GM21367 (cell line): ENCODE results near the gene RFNG.
A peak's percentile ranks its signal among the peaks of the same experiment; 100 is the strongest.
"Not testable (repeated sequence)": the region's sequence is repeated elsewhere in the genome, so short reads cannot be mapped to it uniquely, and the experiment has no call there.

Experiments
- ATAC-seq: cut with Tn5 transposase; IDR thresholded peaks from one replicate; pipeline ENCODE4 v1.9.1; 2021; ENCODE audit not compliant: unreplicated experiment

Gene RFNG

DNA sequence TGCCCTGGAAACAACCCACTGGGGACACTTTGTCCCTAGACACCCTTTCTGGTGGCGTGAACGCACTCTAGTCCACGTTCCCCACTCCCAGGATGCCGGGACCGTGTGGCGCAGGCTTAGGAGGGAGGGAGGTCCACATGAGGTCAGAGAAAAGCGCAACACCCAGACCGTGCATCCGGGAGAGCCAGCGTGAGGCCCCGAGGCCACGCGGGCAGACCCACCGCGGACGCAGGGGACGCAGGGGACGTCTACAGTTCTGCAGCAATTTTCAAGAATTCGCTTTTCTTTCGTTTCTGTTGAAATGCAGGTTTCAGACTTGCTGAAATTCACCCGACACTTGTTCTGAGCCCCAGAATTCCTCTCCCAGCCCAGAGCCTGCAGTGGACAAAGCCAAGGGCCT, 4.7 kb downstream of the RFNG start:
- ATAC-seq: no peak

DNA sequence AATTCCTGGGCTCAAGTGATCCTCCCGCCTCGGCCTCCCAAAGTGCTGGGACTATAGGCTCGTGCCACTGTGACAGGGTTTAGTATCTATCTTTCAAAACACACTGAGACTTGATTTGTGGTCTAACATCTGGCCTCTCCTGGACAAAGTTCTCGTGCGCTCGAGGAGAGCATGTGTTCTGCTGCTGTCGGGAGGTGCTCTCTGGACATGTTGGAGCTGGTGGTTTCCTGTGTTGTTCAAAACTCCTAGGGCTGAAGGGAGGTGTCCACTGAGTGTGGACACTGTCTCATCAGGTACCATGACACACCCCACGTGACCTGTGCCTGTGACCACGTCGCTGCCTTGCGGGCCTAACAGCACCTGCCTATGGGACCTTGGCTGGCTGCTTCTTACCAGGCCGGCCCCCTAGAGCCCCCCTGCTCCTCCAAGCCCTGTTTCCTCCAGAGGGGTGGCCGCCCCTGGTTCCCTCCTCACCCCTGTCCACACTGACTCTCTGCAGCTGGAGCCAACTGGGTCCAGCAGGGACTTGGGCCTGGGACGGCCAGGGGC, 5.6 kb downstream of the RFNG start:
- ATAC-seq: no peak

GRCh38 chr17:82043507-82043906, 8.1 kb downstream of the RFNG start:
- ATAC-seq: no peak

DNA sequence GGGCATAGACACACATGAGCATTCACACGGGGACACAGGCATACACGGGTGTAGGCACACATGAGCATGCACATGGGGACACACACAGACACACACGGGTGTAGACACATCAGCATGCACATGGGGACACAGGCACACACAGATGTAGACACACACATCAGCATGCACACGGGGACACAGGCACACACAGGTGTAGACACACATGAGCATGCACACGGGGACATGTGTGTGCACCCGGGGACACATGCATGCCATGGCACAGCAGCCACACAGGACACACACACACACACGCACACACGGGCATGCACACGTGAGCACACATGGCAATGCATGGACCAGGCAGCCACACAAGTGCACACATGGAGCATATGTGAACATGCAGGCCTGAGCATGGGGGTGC, 9.0 kb downstream of the RFNG start:
- ATAC-seq: no peak

DNA sequence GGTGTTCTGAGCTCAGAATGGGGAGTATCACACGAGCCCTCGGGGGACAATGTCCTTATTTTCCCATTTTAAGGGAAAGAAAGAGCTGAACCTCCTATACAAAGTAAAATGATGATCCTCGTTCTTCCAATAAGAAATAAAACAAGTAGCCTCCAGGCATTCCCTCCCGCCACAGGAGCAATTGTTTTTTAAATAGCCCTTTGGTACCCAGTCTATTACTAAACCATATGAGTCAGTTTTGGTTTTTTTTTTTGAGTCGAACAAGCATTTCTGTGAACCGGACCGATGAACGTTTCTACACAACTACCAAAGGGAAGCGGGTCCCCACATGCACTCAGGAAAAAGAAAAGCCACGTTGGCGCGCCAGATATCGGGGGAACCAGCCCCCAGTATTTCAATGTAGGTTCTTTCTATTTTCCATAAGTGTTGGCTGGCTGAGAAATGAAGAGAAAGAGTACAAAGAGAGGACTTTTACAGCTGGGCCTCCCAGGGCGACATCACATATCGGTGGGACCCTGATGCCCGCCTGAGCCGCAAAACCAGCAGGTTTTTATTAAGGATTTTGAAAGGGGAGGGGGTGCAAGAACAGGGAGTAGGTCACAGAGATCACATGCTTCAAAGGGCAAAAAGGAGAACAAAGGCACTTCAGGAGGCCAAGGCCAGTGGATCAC, 10.3 kb downstream of the RFNG start:
- no peak for ATAC-seq

DNA sequence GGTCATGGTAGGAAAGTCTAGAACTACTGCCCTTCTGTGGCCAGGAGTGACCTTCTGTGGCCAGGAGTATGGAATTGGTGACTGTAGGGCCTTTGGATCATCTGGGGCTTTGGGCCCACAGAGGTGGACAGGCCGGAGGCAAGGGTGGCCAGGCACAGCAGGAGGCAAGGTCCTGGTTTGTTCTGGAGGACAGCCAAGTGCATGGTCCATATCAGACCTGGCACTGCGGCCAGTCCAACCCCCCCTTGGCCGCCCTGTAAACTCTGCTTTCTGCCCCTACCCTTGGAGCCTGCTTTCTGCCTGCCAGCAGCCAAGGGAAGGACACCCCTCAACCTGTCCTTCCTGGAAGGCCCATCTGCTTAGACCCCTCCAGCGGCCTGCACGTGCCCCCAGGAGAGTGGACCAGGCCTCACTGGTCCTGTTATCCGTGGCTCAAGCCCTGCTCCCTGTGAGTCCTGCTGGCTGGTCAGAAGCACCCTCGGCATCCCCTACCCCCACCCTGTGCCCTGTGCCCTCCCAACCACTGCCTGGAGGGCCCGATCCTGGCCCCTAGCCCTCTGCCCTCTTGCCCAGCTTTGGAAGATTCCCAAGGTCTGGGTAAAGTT, 11.8 kb downstream of the RFNG start:
- no peak for ATAC-seq

GRCh38 chr17:82038796-82039409, 12.7 kb downstream of the RFNG start:
- ATAC-seq: not testable (repeated sequence)

DNA sequence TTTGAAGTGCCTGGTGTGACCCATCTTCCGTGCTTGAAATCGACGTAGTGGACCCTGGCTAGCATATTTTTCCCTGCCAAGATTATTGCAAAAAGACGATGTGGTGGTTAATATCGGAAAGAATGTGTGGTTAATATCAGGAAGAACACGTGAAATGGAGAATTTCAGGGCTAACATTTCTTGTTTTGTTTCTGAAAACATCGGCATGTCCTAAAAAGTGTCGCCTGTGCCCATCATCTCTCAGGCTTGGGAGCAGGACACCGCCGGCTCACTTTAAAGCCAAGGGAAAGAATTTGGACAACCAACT, 13.8 kb downstream of the RFNG start:
- no peak for ATAC-seq

- ATAC-seq: peak; percentile 83
Observed at GRCh38 chr17:82037092-82037888, 14.3 kb downstream of the RFNG start, which contains the start of gene DCXR. Gene DCXR (minus strand): TSS chr17:82037697. CDS start chr17:82037682, 15 bp downstream.

- ATAC-seq: no peak
Observed at GRCh38 chr17:82036634-82037091, 14.9 kb downstream of the RFNG start.

DNA sequence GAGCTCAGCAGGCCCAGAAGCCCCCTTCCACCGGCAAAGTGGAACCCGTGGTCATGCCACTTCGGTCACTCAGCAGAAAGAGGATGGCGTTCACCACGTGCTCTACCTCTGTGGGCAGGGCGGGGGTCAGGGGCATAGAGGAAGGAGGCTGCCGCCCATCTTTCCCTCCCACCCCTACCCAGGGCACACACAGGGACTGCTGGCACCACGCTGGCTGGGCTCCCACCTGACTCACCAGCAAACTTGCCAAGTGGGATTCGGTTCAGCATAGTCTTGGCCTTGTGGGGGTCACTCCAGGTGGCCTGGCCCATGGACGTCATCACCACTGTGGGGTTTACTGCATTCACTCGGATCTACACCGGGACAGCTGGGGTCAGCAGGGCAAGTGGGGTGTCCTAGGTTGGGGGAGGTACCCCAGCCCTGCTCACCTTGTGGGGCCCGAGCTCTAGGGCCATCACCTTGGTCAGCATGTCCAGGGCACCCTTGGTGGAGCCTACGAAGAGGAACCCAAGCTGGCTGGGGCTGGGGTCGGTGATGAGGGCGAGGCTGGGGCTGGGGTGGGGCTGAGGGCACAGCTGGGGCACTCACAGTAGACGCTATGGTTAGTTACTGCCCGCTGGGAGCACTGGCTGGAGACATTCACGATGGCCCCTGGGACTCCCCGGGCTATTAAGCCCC, 15.5 kb downstream of the RFNG start:
- ATAC-seq: no peak

DNA sequence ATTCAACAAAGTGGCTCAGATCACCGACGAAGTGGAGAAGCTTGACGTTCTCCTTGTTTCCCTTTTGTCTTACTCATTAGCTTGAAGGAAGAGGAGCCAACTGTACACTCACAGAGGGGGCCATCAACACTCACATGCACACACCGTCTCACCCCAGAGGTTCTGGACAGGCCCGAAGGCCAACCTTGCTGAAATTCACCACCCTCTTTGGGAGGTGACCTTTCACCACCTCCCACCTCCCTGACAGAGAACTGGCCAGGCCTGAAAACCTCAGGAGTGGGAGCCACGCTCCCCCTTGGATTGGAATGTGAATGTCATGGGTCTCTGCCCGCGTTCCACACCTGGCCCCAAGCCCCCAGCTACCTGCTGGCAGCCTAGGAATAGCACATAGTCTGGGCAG, 16.1 kb downstream of the RFNG start:
- no peak for ATAC-seq

GRCh38 chr17:82034371-82035011, 17.1 kb downstream of the RFNG start:
- ATAC-seq: no peak

GRCh38 chr17:82033359-82034085, 18.1 kb downstream of the RFNG start:
- ATAC-seq: no peak

DNA sequence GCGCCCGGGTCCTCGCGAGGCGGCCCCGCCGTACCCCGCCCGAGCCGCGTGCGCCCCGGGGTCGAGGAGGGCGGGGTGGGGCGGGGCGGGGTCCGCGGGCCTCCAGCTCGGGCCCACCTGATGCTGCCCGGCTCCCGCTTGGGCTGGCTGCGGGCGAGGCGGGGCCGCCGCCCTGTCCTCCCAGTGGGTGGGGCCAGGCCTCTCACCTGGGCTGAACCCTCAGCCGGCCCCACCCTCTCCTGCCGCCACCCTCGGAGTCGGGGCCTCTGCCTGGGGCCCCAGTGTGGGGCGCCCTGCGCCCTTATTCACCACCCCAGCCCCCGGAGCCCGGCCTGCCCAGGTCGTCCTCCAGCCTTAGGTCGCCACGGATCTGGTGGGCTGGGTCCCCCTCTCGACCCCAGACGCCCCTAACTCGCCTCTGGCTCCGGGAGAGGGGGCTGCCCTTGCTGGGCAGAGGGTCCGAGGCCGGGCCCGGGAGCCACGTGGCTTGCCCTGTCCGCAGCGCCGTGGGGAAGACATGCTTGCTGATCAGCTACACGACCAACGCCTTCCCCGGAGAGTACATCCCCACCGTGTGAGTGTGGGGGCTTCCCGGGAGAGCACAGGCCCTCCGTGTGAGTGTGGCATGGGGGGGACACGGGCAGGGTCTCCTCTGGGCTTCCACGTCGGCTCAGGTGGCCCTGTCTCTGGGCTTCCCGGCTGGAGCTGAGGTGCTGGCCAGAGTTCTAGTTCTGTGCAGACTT, 19.6 kb downstream of the RFNG start:
- no peak for ATAC-seq

DNA sequence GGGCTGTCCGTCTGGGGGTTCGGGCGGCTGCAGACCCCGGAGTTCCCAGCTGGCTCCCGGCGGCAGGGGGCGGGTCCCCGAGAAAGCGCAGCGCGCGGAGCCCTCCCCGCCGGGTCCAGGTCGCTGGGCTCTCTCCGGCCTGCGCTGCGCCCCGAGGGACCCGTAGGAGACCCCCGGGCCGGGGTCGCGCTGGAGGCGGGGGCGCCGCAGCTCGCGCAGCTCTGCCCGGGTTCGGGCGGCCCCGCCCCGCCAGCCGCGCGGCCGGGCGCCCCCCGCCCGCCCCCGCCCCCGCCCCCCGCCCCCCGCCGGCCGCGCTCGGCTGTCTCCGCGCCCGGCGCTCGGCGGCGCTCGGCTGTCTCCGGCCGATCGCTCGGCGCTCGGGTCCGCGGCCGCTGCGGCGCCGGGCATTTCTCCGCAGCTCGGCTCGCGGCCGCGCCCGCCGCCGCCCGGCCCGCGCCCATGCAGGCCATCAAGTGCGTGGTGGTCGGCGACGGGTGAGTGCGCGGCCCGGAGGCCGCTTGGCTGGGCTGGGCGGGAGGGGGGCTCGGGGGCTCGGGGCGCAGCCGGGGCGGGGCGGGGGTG, 20.2 kb downstream of the RFNG start, which contains the start of gene RAC3:
Gene RAC3 (plus strand): TSS at position 376 of the 582 bp plus-strand sequence. CDS start 84 bp downstream, at position 460.
- ATAC-seq: no peak

DNA sequence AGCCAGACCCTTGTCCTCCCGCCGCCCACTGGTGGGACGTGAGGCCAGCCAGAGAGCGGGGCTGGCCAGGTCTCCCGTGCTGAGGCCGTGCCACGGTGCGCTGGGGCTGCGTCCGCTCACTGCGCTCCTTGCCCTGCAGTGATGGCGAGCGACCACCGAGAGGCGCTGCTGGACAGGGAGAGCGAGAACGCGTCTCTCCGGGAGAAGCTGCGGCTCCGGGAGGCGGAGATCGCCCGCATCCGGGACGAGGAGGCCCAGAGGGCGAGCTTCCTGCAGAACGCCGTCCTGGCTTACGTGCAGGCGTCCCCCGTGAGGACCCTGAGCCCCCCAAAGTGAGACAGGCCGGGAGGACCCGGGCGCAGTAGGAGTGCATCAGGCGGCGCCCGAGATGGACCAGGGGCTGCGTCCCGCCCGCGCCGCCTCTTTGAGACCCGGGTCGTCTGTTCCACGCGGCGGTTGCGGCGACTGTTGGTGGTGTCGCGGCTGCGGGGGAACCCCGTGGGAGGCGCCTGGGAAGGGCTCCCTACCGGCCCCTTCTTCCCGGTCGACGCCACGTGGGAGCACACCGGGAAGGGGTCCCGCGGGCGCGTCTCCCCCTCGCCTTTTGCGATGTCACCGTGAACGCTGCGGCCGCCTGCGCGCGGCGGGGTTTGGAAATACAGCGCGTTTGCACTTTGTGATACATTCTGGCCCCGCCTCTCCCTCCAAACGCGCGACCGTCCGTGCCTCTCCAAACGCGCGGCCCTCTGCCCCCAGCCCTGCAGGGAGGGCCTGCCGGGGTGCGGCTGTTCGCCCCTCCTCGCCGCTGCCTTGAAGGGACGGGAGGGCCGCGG, 20.9 kb downstream of the RFNG start:
- ATAC-seq: no peak
